Upper lobe of left lung (tissue), 6 donors: ENCODE measurements around the gene PARD3B. TPM values are rescaled to one million over a fixed set of nuclear protein-coding genes. Genes with fewer than 3 reads are reported as not detected.

Experiments used
- ATAC-seq, 2 donors: fragments of 200-7000 bp; cut with Tn5 transposase; one replicate each; pipeline ENCODE4 v1.9.1; 2022; ENCODE audit warnings: mild to moderate bottlenecking in 2 of 2, moderate library complexity in 2 of 2; ENCODE audit not compliant: low FRiP score in 2 of 2
- DNase-seq, 2 donors: peaks; one replicate each; pipeline ENCODE4 v3.0.0-alpha.2; 2019 to 2020
- H3K27ac ChIP-seq, 4 donors: fragments of 200-600 bp; sonication (generic); one replicate each; pipeline ENCODE4 v1.5.1; 2016 to 2019
- H3K27me3 ChIP-seq, 4 donors: fragments of 200-600 bp; sonication (generic); one replicate each; pipeline ENCODE4 v1.5.1; 2017 to 2019
- H3K36me3 ChIP-seq, 4 donors: fragments of 200-600 bp; sonication (generic); one replicate each; pipeline ENCODE4 v1.5.1; 2016 to 2019
- H3K4me1 ChIP-seq, 4 donors: fragments of 200-600 bp; sonication (generic); one replicate each; pipeline ENCODE4 v1.5.1; 2018 to 2019
- H3K4me3 ChIP-seq, 4 donors: fragments of 200-600 bp; sonication (generic); one replicate each; pipeline ENCODE4 v1.5.1; 2017 to 2019; ENCODE audit warnings: mild to moderate bottlenecking in 2 of 4, moderate library complexity in 1 of 4
- H3K9me3 ChIP-seq, 4 donors: fragments of 200-600 bp; sonication (generic); one replicate each; pipeline ENCODE4 v1.5.1; 2018 to 2019
- CTCF ChIP-seq, 6 experiments: fragments of 450-650 bp in 4 of 6; fragments of 200-600 bp in 2 of 6; sonication (generic) in 2 of 6; IDR thresholded peaks; one replicate each; pipeline ENCODE4 v1.5.1; 2016 to 2019; ENCODE audit warnings: antibody characterized with exemption in 6 of 6
- EP300 ChIP-seq, 4 donors: sonication (generic); formaldehyde crosslinking; IDR thresholded peaks; one replicate each; pipeline ENCODE4 v1.5.1; 2017; ENCODE audit warnings: antibody characterized with exemption in 4 of 4, control low read depth in 2 of 4
- POLR2A ChIP-seq, 4 donors: fragments of 450-650 bp; IDR thresholded peaks; one replicate each; pipeline ENCODE4 v1.5.1; 2016 to 2017; ENCODE audit warnings: antibody characterized with exemption in 4 of 4, mild to moderate bottlenecking in 2 of 4
- POLR2AphosphoS5 ChIP-seq, 2 donors: sonication (generic); formaldehyde crosslinking; IDR thresholded peaks; one replicate each; pipeline ENCODE4 v1.5.1; 2017; ENCODE audit warnings: antibody characterized with exemption in 2 of 2
- WGBS, 2 donors: methylation state at CpG; one replicate each; pipeline ENCODE4 v1.1.5; 2017 to 2018; 5-methylcytosine and 5-hydroxymethylcytosine counted together
- total RNA-seq, 6 donors: library from RNA; depleted of rRNA in 4 of 6; stranded (reverse); fragments of >200 nt in 4 of 6; gene quantifications; one replicate each; pipeline versions ENCODE4 v1.1.0 to v1.2.1, GENCODE V29; 2016 to 2021
- donor health status: DM: no; HTN: no; CAD: no; lungs with moderate emphysema.
- donor health status: DM: no; HTN: yes; CAD: no; lungs with severe emphysema.

Gene PARD3B
- total RNA-seq, 6 donors from 2014 or later = 17.8 to 44.9 (median 24.2) TPM

- Histone ChIP-seq H3K36me3 (no peaks in the 10 kb centered on the region), H3K27me3 (no peaks in the 10 kb centered on the region), H3K9me3 (no peaks in the 10 kb centered on the region), H3K27ac (no peak overlapping the region), H3K4me1 (no peaks in the 10 kb centered on the region), H3K4me3 (no peak overlapping the region)
- WGBS, 2 donors = 75 to 76% methylated on average over 2 of the region's 2 CpGs
- TF ChIP-seq POLR2AphosphoS5 (IDR thresholded peaks at IDR 0.05) (no peak), POLR2A (IDR thresholded peaks at IDR 0.05) (no peak), CTCF (IDR thresholded peaks at IDR 0.05) (no peak), EP300 (IDR thresholded peaks at IDR 0.05) (no peak)
- ATAC-seq (no peak), DNase-seq (no peak)
Measured at GRCh38 chr2:205045706-205046105, 500.4 kb downstream of the PARD3B start.

- no peaks in the 10 kb centered on the region for H3K27me3 ChIP-seq
- TF ChIP-seq POLR2A (IDR thresholded peaks at IDR 0.05) (no peak), POLR2AphosphoS5 (IDR thresholded peaks at IDR 0.05) (no peak)
- ATAC-seq (no peak), DNase-seq (no peak)
- no peak overlapping the region for H3K4me3 ChIP-seq
- no peaks in the 10 kb centered on the region for H3K36me3 ChIP-seq
- H3K9me3 ChIP-seq = no peaks in the 10 kb centered on the region
- no peak overlapping the region for H3K27ac ChIP-seq
- WGBS, 2 donors = 90 to 93% methylated on average over 1 of the region's 1 CpG
- no peaks in the 10 kb centered on the region for H3K4me1 ChIP-seq
Measured at GRCh38 chr2:205047273-205047839, 502.1 kb downstream of the PARD3B start.

DNA sequence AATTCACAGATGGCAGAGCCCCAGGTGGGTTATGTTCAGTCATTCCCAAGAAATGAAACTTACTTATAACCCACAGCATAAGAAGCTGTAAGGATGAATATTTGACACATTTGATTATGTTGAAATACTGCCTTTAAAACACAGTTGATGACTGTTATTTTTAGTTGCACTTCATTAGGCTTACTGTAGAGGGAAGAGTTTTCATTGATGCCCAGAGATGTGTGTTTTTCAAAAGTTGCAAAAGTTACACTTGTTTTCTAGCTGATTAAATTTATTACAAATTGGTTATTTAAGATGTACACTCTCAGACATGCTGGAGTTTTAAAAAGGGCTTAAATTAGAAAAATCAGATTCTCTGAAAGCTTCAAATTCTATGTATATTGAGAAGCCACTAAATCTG is 506.1 kb downstream of the PARD3B start:
- H3K27ac ChIP-seq = no peak overlapping the region
- no peak for ATAC-seq
- no peak for TF ChIP-seq POLR2AphosphoS5 (IDR thresholded peaks at IDR 0.05)
- no peak for TF ChIP-seq CTCF (IDR thresholded peaks at IDR 0.05)
- TF ChIP-seq EP300 (IDR thresholded peaks at IDR 0.05) = no peak
- TF ChIP-seq POLR2A (IDR thresholded peaks at IDR 0.05) = no peak
- no peaks in the 10 kb centered on the region for H3K9me3 ChIP-seq
- no peaks in the 10 kb centered on the region for H3K4me1 ChIP-seq
- H3K4me3 ChIP-seq = no peak overlapping the region
- no peak for DNase-seq
- H3K27me3 ChIP-seq = no peaks in the 10 kb centered on the region
- no peaks in the 10 kb centered on the region for H3K36me3 ChIP-seq

GRCh38 chr2:205052781-205053180 is 507.5 kb downstream of the PARD3B start:
- no peaks in the 10 kb centered on the region for H3K9me3 ChIP-seq
- no peaks in the 10 kb centered on the region for H3K27me3 ChIP-seq
- no peak for DNase-seq
- no peak overlapping the region for H3K27ac ChIP-seq
- H3K4me3 ChIP-seq = no peak overlapping the region
- H3K4me1 ChIP-seq = no peaks in the 10 kb centered on the region
- no peak for ATAC-seq
- no peaks in the 10 kb centered on the region for H3K36me3 ChIP-seq
- TF ChIP-seq POLR2A (IDR thresholded peaks at IDR 0.05) = no peak
- TF ChIP-seq EP300 (IDR thresholded peaks at IDR 0.05) = no peak
- TF ChIP-seq CTCF (IDR thresholded peaks at IDR 0.05) = no peak
- TF ChIP-seq POLR2AphosphoS5 (IDR thresholded peaks at IDR 0.05) = no peak
- 86% methylated on average over 2 of the region's 2 CpGs for WGBS, 2 donors

- DNase-seq (no peak), ATAC-seq (no peak)
- no peak overlapping the region for H3K4me3 ChIP-seq
- H3K9me3 ChIP-seq = peaks cover 0 to 5% (median 0%) of the 10 kb centered on the region in 4 donors
- H3K27ac ChIP-seq = no peak overlapping the region
- no peaks in the 10 kb centered on the region for H3K27me3 ChIP-seq
- no peaks in the 10 kb centered on the region for H3K36me3 ChIP-seq
- H3K4me1 ChIP-seq = no peaks in the 10 kb centered on the region
- TF ChIP-seq CTCF (IDR thresholded peaks at IDR 0.05) = no peak
- TF ChIP-seq EP300 (IDR thresholded peaks at IDR 0.05) = no peak
- no peak for TF ChIP-seq POLR2A (IDR thresholded peaks at IDR 0.05)
- TF ChIP-seq POLR2AphosphoS5 (IDR thresholded peaks at IDR 0.05) = no peak
- WGBS, 2 donors = 59 to 63% methylated on average over 4 of the region's 4 CpGs
Measured at GRCh38 chr2:205053827-205054410, 508.6 kb downstream of the PARD3B start.
